COR-L47 (cell line): ENCODE measurements around the gene CEBPA.

Experiments used
- DNase-seq: peaks from one replicate; lab custom pipeline; 2025; lab: John Stamatoyannopoulos, UW

CEBPA gene

DNA sequence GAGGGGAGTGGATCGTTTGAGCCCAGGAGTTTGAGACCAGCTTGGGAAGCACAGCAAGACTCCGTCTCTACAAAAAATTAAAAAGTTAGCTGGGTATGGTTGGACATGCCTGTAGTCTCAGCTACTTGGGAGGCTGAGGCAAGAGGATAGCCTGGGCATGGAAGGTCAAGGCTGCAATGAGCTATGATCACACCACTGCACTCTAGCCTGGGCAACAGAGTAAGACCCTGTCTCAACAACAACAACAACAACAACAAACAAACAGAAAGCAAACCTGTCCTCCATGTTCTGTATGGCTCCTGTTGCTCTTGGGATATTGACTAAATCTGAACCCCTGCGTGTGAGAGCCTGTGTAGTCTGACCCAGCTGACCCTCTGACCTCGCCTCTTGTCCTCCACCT, 14.9 kb downstream of the CEBPA start:
- no peak for DNase-seq

DNA sequence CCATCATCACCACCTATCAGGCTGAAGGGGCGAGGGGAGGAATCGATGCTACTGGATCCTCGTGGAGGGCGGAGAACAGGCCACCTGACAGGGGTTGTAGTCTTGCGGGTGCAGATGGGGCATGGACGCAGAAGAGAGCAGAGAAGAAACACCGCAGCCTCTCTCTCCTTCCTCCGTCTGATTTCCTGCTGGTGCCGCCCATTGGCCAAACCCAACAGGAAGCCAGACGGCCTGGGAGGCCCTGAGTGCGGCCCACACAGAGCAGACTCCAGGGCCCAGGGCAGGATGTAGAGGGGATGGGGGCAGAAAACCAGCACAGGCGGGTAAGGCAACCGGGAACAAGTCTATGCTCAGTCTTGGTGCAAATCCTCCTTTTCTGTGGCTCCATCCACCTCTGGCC, 15.4 kb downstream of the CEBPA start:
- no peak for DNase-seq

DNA sequence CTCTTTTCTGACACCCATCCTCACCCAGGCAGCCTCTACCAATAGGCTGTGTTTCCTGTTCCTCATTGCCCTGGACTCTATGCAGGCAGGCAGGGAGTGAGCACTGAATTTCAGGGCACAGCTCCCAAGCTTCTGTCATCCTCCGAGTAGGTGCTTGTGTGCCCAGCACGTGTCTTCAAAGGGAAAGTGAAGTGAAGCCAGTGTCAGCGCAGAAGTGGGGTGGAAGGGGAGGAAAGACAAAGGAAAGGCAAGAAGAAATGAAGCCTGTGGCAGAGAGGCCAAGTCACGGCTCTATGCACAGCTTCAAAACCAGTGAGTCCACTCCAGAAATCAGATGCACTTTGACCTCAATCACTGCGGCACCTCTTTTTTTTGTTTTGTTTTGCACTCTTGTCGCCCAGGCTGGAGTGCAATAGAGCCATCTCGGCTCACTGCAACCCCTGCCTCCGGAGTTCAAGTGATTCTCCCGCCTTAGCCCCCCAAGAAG, 16.9 kb downstream of the CEBPA start:
- no peak for DNase-seq

DNA sequence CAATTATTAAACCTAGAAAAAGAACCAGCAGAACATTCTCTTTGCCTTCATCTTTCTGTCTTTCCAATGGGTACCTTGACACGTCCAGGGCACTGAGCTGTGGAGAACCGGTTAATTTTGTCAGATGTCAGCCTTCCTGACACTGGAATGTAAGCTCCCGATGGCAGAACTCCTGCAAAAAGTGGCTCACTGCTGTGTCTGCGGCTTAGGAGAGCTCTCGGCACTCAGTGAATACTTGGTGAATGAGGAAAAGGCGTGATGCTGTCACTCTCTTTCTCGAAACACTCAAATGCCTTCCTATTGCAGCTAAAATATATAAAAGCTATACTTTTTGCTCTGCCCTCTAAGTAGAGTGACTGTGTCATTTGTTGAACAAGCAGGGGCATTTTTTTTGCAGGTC, 17.6 kb downstream of the CEBPA start:
- DNase-seq, result no peak

DNA sequence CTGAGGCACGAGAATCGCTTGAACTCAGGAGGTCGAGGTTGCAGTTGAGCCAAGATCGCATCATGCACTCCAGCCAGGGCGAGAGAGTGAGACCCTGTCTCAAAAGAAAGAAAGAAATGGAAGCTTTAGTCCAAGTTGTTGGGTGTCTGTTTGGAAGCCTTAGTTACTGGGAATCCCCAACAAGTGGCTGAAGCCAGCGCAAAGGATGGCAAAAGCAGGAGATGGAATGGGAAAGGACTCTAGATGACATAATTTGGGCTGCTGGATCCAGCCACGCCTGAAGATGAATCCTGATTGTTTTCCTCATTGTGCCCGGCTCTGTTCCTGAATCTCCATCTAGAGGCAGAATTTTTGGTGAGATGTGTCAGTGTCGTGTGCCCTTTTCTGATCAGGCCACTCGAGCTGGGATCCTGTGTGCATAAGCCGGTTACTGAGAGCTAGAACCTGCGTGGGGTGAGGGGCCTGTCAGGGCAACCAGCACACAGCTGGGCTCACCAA, 18.1 kb downstream of the CEBPA start:
- DNase-seq, result no peak

DNA sequence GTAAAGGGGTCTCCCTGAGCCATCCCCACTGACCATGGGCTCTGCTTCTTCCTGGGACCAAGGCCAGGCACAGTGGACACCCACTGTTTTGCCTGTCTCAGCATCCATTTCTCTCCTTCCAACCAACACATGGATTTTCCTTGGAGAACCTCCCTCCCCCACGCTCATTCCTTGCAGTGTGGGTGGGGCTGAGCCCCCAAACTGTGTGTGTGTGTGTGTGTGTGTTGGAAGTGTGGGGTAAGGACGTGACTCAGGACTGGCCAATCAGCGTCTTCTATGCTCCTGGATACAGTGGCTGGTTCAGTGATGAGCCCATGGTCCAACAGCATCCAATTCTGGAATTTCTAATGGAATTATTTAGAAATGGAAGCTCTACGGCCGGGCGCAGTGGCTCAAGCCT, 18.7 kb downstream of the CEBPA start:
- no peak for DNase-seq

DNA sequence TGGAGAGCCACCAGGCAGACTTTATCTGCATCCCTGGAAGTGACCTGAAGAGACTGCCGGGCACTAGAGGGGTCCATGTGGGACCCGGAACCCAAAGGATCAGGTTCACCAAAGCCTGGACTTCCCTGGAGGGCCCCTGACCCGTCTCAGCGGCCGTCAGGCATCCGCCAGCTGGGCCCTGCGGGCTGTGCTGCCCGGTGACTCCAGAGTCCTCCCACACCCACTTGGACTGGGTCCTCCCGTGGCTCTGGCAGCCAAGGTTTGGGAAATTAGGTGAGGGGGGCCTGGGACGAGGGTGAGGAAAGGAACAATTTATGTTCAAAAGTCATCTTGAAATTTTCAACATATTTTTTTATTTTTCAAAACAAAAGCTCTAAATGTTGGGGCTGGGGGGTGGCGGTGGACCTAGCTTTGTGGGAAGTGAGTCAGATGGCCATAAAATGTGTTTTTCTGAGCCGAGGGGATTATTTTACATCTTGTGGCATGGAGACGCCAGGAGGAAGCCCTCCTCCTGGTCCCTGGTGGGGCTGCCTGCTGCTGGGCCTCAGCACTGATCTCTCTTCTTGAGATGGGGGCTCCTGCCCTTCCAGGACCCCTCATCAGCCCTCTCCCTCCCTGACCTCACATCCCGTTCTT, 20.2 kb downstream of the CEBPA start:
- DNase-seq, result no peak

DNA sequence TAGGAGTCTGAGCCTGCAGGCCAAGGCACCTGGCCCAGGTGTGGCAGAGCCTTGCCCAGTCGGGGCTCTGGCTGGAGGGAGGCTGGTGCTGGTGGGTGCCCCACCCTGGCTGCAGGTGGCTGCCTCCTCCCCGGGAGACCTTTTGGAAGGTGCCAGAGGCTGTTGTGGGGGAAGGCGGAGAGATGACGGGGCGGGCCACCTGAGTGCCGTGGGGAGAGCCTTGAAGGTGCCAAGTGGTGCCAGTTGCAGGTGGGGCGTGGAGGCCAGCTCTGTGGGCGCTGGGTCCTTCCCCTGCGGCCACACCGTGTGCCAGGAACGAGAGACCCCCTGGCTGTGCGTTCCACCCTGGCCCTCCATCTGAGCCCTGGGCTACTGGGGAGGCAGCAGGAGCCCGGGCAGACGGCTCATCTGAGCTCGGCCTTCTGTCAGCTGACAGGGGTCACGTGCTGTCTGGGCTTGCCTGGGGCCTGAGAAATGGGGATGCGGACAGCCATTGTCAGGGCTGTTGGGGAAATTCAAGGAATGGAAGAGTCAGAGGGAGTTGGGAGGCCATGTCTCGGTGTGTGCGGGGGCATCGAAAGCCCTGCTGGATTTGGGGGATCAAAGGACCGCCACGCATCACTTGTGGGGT, 20.9 kb downstream of the CEBPA start:
- no peak for DNase-seq

DNA sequence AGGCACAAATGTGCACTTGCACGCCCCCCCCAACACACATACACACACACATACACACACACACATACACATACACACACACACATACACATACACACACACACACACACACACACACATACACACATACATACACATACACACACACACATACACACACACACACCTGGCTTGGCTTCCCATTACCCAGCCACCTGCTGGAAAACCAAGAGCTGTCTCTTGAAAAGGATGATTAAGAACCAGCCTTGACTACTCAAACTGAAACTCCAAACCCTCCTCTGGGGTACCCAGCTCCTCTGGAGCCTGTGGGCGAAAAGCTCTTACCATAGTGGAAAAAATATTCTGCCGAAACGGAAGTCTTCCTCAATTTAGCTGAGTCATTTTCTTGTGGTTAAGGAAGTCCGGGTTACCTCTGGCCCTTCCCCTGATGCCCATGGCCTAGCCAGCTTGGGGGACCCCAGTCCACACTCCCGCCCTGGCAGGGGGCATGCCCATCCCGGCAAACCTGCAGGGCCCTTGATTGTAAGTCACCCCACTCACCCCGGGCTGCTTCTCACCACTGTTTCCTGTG, 21.9 kb downstream of the CEBPA start:
- no peak for DNase-seq

DNA sequence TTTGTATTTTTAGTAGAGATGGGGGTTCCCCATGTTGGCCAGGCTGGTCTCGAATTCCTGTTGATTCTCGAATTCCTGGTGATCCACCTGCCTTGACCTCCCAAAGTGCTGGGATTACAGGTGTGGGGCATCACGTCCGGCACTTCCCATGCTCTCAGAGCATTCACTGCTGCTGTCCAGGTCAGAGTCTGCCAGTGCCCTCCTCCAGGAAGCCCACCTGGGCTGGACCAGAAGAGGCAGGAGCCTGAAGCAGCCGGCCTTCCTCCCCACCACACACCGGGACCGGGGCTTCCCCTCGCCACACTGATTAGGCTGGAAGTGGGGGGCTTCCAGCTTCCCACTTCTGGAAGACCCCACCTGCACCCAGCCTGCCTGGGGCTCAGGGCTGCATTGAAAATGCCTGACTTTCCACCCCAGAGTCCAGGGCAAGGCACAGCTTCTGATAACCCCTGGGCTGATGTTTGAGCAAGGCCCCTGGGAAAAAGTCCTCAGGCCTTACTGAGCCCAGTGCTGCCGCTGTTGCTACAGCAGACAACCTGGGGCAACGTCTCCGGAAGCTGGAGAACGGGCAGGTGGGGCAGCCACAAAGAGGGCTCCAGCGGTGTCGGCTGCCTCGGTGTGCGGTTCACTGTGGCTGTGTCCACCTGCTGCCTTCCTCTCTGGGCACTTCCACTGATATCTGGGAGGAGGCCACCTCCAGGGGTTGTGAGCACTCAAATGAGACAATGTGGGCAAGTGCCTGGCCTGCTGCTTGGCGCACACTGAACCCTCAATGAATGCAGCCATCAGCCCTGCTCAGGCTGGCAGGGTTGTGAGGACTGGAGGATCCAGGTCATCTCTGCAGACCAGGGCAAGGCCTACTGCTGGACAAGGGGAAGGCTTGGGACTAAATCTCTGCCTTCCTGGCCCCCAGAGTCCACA, 22.6 kb downstream of the CEBPA start:
- no peak for DNase-seq

DNA sequence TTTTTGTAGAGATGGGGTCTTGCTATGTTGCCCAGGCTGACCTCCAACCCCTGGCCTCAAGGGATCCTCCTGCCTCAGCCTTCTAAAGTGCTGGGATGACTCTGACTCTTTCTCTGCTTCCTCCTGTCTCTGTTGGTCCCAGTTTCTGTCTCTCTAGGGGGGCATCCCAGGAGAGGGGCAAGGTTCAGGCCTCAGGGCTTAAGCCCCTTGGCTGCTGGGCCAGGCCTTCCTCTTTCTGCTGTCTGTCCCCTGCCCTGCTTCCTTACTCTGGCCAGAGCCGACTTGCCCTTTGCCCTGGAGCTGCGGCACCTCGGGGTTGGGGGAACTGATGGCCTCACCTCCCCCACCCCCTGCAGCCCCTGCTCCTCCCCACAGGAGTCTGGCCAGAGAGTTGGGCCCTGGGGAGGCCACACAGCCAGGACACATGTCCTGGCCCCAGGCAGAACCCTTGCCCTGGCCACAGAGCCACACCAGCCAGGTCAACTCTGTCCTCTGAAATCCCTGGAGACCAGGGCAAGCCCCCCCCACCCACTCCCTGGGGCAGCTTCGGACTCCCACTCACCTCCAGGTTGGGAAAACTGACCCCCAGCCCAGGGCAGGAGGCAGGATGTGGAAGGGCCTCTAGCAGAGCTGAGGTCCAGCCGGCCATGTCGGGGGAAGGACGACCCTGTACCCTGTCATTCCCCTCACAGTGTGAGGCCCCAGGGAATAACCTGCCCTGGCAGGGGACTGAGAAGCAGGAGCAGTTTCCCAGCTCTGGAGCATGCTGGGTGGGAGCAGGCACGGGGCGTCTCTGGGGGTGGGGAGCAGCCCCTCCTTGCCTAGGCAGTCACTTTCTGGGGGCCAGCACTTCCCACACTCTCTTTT, 23.7 kb downstream of the CEBPA start:
- DNase-seq, result no peak

DNA sequence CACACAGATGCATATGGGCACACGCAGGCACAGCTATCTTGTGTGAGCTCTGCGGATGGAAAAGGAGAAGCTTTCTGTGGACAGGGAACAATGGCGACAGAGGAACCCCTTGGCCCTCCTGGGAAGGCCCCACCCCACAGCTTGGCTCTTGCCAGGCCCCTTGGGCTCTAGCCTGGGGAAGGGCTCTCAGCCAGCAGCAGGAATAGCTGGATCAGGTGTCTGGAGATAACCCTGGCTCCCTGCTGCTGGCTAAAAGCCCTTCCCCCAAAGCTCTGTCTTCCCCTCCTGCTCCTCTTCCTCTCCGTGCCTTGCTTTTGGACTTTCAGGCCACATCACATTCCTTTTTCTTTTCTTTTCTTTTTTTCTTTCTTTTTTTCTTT, 24.3 kb downstream of the CEBPA start:
- DNase-seq, result no peak

DNA sequence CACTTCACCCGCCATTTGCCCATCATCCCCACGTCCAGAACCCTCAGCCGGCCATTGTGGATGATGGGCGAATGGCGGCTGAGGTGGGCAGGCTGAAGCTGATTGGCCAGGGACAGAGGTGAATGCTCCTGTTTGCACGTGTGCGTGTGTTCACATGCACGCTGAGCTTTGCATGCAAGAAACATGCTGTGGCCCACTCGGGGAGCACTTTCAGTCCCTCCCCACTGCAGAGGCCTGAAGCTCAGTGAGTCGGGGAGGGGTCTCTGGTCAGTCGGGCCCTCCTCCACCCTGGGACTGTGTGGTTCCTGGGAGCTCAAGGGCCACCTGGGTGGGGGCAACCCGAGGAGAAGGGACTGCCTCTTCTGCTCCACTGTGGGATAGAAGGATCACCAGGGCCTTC, 24.9 kb downstream of the CEBPA start:
- no peak for DNase-seq

DNA sequence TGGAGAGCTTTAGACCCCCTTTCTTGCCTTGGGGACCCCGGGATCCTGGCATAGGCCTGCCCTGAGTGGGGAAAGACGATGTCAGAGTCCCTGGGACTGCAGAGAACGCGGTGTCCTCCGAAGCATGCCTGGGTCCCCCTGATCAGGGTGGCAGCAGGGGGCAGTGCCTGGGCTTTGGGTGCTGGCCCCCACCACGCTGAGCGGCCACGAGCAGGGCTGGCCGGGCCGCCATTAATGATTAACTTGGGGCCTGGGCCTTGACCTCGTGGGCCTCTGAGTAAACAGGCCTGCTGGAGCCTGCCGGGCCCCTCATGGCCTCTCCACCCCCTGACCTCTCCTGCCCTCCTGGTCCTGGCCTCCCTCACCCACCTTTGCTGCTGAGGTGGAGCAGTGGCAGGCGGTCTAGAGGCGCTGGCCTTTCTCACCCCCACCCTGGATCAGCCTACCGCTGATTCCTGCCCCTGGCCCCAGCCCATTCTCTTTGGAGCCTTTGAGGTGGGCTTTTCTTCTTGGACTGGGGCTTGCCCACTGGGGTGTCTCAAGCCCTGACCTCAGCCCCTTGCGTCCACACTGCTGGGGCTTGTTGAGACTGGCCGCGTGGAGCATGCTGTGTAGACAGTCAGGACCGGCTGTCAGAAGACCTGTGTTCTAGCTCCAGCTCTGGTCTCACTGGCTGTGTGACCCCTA, 26.3 kb downstream of the CEBPA start:
- no peak for DNase-seq

DNA sequence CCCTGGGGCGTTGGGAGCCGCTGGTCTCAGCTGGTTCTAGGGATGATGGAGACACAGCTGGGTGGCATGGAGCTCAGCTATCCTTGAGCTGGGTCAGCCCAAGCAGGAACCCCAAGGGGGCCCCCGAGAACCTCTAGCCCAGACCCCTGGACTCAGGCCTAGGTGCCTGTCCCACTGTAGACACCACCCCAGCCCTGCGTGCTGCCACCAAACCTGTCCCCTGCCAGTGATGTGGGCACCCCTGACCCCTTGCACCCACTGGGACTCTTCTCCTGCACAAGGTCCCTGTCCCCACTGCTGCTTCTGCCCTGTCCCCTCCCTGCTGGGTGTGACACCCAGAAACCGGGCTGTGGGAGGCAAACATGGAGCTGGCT, 26.8 kb downstream of the CEBPA start:
- no peak for DNase-seq

DNA sequence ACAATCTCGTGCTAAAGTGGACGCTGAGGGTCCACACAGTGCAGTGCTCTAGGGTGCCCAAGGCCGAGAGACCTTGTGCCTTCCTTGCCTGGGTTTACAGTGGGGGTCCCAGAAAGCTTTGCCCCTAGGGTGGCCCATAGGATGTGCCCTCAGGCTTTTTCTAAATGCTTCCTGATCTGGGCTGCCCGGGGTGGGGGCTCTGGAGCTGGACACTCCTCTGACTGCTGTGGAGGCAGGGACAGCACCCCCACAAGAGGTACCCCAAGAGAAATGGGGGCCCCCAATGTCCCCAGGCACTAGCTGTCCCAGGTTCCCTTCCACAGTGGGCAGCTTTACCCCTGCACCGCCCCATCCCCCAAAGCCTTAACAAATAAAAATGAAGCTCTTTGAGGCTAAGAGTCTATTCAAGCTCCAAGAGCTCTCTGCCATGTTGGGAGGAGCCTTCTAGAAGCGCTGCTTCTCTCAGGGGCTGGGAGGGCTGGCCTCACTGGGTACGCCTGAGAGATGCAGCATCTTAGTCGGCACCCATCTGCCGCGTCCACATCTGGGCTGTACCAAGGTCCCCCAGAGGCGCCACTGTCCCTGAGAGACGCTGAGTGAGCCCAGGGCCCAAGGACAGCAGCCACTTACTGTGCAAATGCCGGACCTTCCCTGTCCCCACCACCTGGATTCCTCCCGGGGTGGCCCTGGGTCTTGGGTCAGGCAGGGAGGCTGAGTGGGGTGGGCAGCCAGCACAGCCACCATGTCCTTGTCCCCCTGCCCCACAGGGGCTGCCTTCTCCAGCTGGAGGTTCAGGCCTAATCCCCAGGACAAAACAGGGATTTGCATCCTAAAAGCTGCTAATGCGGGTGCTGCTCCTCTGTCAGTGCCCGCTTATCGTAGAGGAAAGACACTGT, 27.4 kb downstream of the CEBPA start:
- no peak for DNase-seq

DNA sequence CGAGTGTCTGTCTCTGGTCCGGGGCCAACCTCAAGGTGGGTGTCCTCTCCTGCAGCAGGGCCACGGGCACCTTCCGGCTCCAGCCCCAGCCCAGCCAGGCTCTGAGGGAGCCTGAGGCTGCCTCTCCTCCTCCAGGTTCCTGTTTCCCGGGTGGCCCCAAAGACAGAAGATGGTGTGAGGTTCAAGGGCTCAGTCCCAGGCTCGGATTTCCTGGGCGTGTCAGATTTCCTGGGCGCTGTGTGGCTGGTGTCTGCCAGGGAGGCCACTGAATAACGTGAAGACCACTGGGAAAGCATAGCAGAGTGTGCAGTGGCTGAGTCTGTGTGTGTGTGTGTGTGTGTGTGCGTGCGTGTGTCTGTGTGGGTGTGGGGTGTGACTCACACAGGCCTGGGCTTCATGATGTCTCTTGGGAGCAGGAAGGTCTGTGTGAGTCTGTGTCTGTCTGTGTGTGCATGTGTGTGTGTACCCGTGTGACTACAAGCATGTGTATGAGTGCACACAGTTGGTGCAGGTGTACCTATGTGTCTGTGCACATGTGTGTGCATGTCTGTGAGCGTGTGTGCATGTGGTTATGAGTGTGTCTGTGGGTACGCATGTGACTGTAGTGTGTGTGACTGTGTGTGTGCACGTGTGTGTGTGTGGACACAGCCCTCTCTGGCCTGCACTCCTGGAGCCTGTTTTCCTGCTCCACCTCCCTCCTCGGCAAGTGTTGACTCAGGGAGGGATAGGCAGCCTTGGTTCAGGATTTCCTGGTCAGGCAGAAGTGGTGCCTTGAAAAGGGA, 28.3 kb downstream of the CEBPA start:
- no peak for DNase-seq

DNA sequence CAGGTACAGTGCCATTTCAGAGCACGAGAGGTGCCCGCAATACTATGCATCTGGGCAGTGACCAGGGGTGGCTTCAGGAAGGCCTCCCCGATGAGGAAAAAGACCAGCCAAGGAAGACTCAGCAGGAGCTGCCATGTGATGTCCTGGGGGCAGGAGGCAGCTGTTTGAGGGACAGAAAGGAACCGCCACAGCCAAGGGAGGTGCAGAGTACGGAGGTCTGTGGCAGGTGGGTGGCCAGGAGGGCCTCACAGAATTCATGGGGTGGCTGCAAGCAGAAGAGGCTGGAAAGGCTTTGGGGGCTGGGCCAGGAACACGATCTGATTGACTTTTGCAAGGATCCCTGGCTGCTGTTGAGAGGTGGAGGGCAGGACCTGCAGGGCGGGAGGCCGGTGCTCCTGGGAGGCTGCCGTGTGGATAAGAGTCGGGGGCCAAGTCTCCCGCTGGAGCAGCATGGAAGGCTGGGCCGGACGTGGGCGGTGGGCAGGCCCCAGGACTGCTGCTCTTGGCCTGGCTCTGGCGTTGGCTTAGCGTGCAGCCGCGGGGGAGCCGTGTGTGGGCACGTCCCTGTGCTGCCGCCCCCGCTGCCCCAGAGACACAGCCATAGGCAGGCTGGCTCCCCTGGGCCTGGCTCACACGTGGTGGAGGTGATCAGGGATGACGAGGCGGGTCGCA, 29.1 kb downstream of the CEBPA start:
- no peak for DNase-seq
